ENCODE measurements around the gene VAMP5. TPM values are rescaled to one million over a fixed set of nuclear protein-coding genes. Genes with fewer than 3 reads are reported as not detected.

VAMP5 gene
- total RNA-seq, 1 experiment from 2014 or later = 6.3 TPM

DNA sequence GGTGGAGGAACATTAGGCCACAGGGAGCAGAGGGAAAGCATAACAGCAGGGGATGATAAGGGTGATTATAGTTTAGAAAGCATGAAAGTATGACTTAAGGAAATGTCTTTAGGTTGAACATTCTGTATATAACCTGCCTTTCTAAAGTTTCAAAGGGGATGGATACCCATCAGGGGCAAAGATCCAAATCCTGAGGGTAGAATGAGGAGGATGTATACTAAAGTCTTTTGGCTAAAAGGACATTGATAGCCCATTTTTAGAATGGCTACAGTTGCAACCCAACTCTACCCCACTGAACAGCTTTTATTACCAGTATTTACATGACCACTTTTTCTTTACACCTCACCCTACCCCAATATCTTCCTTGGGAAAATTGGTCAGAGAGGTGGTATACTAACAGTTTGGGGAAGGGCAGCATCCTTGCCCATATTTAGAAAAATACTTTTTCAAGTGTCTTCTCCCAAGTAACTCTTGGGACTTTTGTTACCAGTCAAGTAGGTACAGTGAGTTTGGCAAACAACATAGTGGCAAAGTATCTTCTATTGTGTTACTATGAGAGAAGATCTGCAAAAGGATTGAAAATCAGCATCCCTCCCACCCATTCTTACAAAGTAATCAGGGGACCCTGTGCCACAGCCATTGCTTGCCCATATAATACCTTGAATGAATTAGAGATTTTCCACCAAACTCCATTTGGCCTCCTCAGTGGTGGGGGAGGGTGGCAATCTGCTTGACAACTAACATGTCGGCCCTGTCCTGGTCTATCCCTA is 37.0 kb upstream of the VAMP5 start:
- ChIA-PET CTCF (interaction anchor here (1.5 to 3.8 kb wide), 2 partner anchors 127 to 156 kb away, joined by 5 to 24 read pairs; partner anchors contain the start of gene SH2D6), POLR2A (interaction anchor here (2.2 to 2.7 kb wide), 3 partner anchors 8 to 128 kb away, joined by 10 to 15 read pairs (median 14); partner anchors contain the start of genes MAT2A and SH2D6)
- TF ChIP-seq, protein P1, sequence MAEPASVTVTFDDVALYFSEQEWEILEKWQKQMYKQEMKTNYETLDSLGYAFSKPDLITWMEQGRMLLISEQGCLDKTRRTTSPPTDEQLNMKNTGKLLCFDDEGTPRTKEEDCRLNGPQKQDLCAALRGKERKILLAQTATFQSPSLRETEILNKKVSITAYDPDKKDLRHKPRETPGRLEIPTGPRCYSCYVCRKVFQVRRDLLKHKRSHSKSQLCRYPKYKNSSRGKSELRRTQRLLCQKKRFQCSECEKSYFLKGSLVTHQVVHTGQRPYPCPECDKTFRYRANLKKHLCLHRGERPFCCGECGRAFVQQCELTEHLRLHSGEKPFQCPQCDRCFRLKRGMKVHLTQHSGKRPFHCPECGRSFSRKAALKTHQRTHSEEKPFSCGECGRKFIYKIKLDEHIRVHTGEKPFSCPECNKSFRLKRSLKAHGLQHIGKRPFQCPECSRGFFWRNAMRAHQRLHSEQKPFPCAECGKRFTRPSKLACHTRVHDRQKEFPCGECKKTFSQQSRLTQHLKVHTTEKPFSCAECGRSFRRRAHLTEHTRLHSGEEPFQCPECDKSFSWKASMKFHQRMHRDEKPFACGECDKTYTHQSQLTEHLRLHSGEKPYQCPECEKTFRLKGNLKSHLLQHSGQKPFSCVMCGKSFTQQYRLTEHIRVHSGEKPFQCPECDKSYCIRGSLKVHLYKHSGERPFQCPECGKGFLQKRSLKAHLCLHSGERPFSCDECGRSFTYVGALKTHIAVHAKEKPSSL (CRISPR knock-in tag; conservative IDR thresholded peaks at IDR 0.05) = peak; percentile 53; the same call in 1 of the 2 replicates
- TF ChIP-seq, protein P2, sequence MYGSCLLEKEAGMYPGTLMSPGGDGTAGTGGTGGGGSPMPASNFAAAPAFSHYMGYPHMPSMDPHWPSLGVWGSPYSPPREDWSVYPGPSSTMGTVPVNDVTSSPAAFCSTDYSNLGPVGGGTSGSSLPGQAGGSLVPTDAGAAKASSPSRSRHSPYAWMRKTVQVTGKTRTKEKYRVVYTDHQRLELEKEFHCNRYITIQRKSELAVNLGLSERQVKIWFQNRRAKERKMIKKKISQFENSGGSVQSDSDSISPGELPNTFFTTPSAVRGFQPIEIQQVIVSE (CRISPR knock-in tag; IDR thresholded peaks at IDR 0.05; ENCODE audit: borderline replicate concordance) = no peak
- TF ChIP-seq, protein P3, sequence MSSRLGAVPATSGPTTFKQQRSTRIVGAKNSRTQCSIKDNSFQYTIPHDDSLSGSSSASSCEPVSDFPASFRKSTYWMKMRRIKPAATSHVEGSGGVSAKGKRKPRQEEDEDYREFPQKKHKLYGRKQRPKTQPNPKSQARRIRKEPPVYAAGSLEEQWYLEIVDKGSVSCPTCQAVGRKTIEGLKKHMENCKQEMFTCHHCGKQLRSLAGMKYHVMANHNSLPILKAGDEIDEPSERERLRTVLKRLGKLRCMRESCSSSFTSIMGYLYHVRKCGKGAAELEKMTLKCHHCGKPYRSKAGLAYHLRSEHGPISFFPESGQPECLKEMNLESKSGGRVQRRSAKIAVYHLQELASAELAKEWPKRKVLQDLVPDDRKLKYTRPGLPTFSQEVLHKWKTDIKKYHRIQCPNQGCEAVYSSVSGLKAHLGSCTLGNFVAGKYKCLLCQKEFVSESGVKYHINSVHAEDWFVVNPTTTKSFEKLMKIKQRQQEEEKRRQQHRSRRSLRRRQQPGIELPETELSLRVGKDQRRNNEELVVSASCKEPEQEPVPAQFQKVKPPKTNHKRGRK (CRISPR knock-in tag; IDR thresholded peaks at IDR 0.05; ENCODE audit: borderline replicate concordance) = 0 out of 2 replicates have a peak, but pooled peaks have one; percentile 32
- no peak for TF ChIP-seq TEAD4 (CRISPR knock-in tag; IDR thresholded peaks at IDR 0.05)
- TF ChIP-seq PRRX2 (CRISPR knock-in tag; IDR thresholded peaks at IDR 0.05) = peak; percentile 74; the same call in 1 of the 2 replicates
- no peaks in the 10 kb centered on the region for H3K27me3 Mint-ChIP-seq (ENCODE audit: low read depth)
- no peak for DNase-seq (ENCODE audit: low spot score)
- H3K9me3 Mint-ChIP-seq = no peaks in the 10 kb centered on the region
- H3K4me1 Mint-ChIP-seq = peaks cover 28% of the 10 kb centered on the region
- H3K27ac Mint-ChIP-seq = peak overlapping the region; percentile 87
- peaks cover 61% of the 10 kb centered on the region for H3K36me3 Mint-ChIP-seq
- no peak overlapping the region for H3K4me3 Mint-ChIP-seq
- no peak; the same call in 1 of the 2 replicates for ATAC-seq

DNA sequence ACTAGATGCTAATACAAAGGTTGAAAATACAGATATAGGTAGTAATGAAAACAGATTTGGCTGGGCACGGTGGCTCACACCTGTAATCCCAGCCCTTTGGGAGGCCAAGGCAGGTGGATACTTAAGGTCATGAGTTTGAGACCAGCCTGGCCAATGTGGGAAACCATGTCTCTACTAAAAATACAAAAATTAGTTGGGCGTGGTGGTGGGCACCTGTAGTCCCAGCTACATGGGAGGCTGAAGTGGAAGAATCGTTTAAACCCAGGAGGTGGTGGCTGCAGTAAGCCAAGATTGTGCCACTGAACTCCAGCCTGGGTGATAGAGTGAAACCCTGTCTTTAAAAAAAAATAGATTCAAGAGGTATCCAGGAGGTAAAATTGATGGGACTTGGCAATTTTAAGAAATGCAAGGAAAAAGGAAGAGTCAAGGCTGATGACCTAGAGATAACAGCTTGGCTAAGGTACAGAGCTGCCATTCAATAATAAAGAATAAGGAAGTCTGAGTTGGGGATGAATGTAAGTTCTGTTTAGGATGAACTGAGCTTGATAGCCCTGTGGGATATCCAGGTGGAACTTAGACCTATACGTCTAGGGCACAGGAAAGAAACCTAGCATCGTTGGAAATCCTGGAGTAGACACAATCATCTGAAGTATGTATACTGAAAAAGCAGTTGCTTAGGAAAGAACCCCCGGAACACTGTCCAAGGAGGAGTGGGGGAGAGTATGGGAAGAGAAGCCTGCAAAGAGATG is 36.2 kb upstream of the VAMP5 start:
- CTCF ChIA-PET = interaction anchor here (1.0 to 3.8 kb wide), 2 partner anchors 9 to 128 kb away, joined by 4 to 24 read pairs; partner anchors contain the start of genes MAT2A and SH2D6
- Mint-ChIP-seq H3K9me3 (no peaks in the 10 kb centered on the region), H3K36me3 (peaks cover 56% of the 10 kb centered on the region), H3K27me3 (ENCODE audit: low read depth) (no peaks in the 10 kb centered on the region), H3K4me3 (no peak overlapping the region), H3K27ac (no peak overlapping the region; the same call in 1 of the 2 replicates), H3K4me1 (peaks cover 21% of the 10 kb centered on the region)
- DNase-seq (ENCODE audit: low spot score) (no peak), ATAC-seq (no peak)
- POLR2A ChIA-PET = interaction anchor here (1.4 to 2.2 kb wide), 2 partner anchors 9 to 13 kb away, joined by 5 to 14 read pairs; partner anchors contain the start of genes GGCX and MAT2A
- peak; percentile 49; the same call in 1 of the 2 replicates for TF ChIP-seq PRRX2 (CRISPR knock-in tag; IDR thresholded peaks at IDR 0.05)
- TF ChIP-seq, protein P4, sequence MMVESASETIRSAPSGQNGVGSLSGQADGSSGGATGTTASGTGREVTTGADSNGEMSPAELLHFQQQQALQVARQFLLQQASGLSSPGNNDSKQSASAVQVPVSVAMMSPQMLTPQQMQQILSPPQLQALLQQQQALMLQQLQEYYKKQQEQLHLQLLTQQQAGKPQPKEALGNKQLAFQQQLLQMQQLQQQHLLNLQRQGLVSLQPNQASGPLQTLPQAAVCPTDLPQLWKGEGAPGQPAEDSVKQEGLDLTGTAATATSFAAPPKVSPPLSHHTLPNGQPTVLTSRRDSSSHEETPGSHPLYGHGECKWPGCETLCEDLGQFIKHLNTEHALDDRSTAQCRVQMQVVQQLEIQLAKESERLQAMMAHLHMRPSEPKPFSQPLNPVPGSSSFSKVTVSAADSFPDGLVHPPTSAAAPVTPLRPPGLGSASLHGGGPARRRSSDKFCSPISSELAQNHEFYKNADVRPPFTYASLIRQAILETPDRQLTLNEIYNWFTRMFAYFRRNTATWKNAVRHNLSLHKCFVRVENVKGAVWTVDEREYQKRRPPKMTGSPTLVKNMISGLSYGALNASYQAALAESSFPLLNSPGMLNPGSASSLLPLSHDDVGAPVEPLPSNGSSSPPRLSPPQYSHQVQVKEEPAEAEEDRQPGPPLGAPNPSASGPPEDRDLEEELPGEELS (CRISPR knock-in tag; IDR thresholded peaks at IDR 0.05) = no peak
- TF ChIP-seq, protein P5, sequence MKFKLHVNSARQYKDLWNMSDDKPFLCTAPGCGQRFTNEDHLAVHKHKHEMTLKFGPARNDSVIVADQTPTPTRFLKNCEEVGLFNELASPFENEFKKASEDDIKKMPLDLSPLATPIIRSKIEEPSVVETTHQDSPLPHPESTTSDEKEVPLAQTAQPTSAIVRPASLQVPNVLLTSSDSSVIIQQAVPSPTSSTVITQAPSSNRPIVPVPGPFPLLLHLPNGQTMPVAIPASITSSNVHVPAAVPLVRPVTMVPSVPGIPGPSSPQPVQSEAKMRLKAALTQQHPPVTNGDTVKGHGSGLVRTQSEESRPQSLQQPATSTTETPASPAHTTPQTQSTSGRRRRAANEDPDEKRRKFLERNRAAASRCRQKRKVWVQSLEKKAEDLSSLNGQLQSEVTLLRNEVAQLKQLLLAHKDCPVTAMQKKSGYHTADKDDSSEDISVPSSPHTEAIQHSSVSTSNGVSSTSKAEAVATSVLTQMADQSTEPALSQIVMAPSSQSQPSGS (CRISPR knock-in tag; IDR thresholded peaks at IDR 0.05; ENCODE audit: borderline replicate concordance, low read depth) = no peak
- TF ChIP-seq, protein P1 (CRISPR knock-in tag; conservative IDR thresholded peaks at IDR 0.05) = 0 out of 2 replicates have a peak, but pooled peaks have one; percentile 68
- no peak for TF ChIP-seq ZNF232 (CRISPR knock-in tag; IDR thresholded peaks at IDR 0.05)
- TF ChIP-seq, protein P6, sequence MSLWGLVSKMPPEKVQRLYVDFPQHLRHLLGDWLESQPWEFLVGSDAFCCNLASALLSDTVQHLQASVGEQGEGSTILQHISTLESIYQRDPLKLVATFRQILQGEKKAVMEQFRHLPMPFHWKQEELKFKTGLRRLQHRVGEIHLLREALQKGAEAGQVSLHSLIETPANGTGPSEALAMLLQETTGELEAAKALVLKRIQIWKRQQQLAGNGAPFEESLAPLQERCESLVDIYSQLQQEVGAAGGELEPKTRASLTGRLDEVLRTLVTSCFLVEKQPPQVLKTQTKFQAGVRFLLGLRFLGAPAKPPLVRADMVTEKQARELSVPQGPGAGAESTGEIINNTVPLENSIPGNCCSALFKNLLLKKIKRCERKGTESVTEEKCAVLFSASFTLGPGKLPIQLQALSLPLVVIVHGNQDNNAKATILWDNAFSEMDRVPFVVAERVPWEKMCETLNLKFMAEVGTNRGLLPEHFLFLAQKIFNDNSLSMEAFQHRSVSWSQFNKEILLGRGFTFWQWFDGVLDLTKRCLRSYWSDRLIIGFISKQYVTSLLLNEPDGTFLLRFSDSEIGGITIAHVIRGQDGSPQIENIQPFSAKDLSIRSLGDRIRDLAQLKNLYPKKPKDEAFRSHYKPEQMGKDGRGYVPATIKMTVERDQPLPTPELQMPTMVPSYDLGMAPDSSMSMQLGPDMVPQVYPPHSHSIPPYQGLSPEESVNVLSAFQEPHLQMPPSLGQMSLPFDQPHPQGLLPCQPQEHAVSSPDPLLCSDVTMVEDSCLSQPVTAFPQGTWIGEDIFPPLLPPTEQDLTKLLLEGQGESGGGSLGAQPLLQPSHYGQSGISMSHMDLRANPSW (CRISPR knock-in tag; conservative IDR thresholded peaks at IDR 0.05; ENCODE audit: low read depth) = no peak
- TF ChIP-seq CBFB (CRISPR knock-in tag; IDR thresholded peaks at IDR 0.05; ENCODE audit: low read depth) = no peak
- TF ChIP-seq ZNF263 (CRISPR knock-in tag; IDR thresholded peaks at IDR 0.05; ENCODE audit: low read depth) = no peak
- TF ChIP-seq IRF2 (CRISPR knock-in tag; IDR thresholded peaks at IDR 0.05; ENCODE audit: borderline replicate concordance, low read depth) = no peak
- TF ChIP-seq KAT7 (CRISPR knock-in tag; IDR thresholded peaks at IDR 0.05; ENCODE audit: borderline replicate concordance) = no peak
- TF ChIP-seq GTF2I (CRISPR knock-in tag; conservative IDR thresholded peaks at IDR 0.05) = no peak
